Neural cell (in vitro differentiated cells): ENCODE data around the gene MAGI2.

Experiments
- EP300 ChIP-seq: fragments of 450-650 bp; conservative IDR thresholded peaks from 2 replicates; pipeline ENCODE4 v1.6.1; 2014; ENCODE audit warnings: antibody characterized with exemption, mild to moderate bottlenecking, moderate library complexity; ENCODE audit not compliant: poor library complexity, severe bottlenecking
- POLR2AphosphoS5 ChIP-seq: IDR thresholded peaks from 2 replicates; pipeline ENCODE4 v1.6.1; 2012
- TAF1 ChIP-seq: IDR thresholded peaks from 2 replicates; pipeline ENCODE4 v1.6.1; 2012; ENCODE audit warnings: low read depth
- TF ChIP-seq, protein P1 (sequence below): fragments of 450-650 bp; IDR thresholded peaks from 2 replicates; pipeline ENCODE4 v1.5.1; 2014; ENCODE audit warnings: antibody characterized with exemption, mild to moderate bottlenecking, moderate library complexity; ENCODE audit not compliant: poor library complexity, severe bottlenecking
- TF ChIP-seq, protein P2 (sequence below): IDR thresholded peaks from 2 replicates; pipeline ENCODE4 v1.6.1; 2012; ENCODE audit warnings: borderline replicate concordance

DNA sequence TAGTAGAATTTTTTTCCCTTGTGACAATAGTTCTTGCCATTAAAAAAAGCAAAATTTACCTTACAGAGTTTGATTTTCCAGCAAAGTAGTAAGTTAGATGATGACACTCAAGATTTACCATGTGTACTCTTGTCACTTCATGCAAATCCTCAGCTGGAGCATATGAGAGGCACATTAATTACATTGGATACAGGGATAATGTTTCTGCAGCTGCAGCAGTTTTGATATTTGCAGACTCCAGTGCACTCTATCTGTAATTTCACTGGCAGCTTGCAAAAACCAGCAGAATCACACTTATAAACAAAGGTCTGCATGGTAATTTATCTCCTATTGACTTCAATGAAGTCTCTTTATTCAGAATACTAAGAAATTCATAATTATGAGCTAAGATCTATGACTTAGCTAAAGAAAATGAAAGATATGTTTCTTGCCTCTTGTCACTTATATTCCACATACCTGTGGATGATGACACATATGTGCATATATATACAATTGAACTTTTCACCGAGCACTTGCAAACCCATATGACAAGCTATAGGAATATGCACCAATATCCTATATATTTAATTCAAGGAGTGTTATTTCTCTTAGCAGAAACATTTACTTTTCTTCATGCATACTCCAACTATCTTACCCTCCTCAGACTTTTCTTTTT lies 1124.3 kb downstream of the MAGI2 start:
- TF ChIP-seq, protein P1, sequence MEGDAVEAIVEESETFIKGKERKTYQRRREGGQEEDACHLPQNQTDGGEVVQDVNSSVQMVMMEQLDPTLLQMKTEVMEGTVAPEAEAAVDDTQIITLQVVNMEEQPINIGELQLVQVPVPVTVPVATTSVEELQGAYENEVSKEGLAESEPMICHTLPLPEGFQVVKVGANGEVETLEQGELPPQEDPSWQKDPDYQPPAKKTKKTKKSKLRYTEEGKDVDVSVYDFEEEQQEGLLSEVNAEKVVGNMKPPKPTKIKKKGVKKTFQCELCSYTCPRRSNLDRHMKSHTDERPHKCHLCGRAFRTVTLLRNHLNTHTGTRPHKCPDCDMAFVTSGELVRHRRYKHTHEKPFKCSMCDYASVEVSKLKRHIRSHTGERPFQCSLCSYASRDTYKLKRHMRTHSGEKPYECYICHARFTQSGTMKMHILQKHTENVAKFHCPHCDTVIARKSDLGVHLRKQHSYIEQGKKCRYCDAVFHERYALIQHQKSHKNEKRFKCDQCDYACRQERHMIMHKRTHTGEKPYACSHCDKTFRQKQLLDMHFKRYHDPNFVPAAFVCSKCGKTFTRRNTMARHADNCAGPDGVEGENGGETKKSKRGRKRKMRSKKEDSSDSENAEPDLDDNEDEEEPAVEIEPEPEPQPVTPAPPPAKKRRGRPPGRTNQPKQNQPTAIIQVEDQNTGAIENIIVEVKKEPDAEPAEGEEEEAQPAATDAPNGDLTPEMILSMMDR: no peak
- TF ChIP-seq EP300 (no peak), POLR2AphosphoS5 (no peak), TAF1 (no peak)
- TF ChIP-seq, protein P2, sequence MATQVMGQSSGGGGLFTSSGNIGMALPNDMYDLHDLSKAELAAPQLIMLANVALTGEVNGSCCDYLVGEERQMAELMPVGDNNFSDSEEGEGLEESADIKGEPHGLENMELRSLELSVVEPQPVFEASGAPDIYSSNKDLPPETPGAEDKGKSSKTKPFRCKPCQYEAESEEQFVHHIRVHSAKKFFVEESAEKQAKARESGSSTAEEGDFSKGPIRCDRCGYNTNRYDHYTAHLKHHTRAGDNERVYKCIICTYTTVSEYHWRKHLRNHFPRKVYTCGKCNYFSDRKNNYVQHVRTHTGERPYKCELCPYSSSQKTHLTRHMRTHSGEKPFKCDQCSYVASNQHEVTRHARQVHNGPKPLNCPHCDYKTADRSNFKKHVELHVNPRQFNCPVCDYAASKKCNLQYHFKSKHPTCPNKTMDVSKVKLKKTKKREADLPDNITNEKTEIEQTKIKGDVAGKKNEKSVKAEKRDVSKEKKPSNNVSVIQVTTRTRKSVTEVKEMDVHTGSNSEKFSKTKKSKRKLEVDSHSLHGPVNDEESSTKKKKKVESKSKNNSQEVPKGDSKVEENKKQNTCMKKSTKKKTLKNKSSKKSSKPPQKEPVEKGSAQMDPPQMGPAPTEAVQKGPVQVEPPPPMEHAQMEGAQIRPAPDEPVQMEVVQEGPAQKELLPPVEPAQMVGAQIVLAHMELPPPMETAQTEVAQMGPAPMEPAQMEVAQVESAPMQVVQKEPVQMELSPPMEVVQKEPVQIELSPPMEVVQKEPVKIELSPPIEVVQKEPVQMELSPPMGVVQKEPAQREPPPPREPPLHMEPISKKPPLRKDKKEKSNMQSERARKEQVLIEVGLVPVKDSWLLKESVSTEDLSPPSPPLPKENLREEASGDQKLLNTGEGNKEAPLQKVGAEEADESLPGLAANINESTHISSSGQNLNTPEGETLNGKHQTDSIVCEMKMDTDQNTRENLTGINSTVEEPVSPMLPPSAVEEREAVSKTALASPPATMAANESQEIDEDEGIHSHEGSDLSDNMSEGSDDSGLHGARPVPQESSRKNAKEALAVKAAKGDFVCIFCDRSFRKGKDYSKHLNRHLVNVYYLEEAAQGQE: no peak
